Peyer's patch (tissue), 4 donors: ENCODE results near the gene KBTBD6.

Experiments used
- POLR2A ChIP-seq, 2 donors: fragments of 450-650 bp; IDR thresholded peaks; one replicate each; pipeline ENCODE4 v1.5.1; 2017; ENCODE audit warnings: antibody characterized with exemption in 2 of 2, mild to moderate bottlenecking in 2 of 2, moderate library complexity in 2 of 2
- TF ChIP-seq, protein P1 (sequence below), 6 experiments: fragments of 450-650 bp in 4 of 6; fragments of 200-600 bp in 2 of 6; sonication (generic) in 1 of 6; IDR thresholded peaks; one replicate each; pipeline ENCODE4 v1.5.1; 2017 to 2019; ENCODE audit warnings: antibody characterized with exemption in 6 of 6, mild to moderate bottlenecking in 3 of 6, moderate library complexity in 1 of 6

DNA sequence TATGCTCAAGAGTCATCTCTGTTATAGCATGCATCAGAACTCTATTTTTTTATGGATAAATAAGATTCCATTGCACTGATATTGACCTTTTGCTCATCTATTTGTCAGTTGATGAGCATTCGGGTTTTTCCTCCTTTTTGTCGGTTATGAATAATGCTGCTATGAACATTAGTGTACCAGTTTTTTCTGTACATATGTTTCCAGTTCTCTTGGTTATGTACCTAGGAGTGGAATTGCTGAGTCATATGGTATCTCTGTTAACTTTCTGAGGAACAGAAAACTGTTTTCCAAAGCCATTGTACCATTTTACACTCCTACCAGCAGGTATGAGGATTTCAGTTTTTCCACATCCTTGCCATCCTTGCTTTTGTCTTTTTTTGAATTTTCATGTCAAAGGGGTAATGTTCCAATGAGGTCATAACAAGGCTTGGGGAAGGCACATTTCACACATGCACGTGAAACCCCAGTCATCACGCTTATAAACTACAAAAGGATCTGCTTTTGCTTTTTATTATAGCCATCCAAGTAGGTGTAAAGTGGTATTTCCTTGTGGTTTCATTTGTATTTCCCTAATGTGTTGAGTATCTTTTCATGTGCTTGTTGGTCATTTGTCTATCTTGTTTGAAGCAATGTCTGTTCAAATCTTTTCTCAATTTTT lies 47.1 kb upstream of the KBTBD6 start:
- TF ChIP-seq, protein P1, sequence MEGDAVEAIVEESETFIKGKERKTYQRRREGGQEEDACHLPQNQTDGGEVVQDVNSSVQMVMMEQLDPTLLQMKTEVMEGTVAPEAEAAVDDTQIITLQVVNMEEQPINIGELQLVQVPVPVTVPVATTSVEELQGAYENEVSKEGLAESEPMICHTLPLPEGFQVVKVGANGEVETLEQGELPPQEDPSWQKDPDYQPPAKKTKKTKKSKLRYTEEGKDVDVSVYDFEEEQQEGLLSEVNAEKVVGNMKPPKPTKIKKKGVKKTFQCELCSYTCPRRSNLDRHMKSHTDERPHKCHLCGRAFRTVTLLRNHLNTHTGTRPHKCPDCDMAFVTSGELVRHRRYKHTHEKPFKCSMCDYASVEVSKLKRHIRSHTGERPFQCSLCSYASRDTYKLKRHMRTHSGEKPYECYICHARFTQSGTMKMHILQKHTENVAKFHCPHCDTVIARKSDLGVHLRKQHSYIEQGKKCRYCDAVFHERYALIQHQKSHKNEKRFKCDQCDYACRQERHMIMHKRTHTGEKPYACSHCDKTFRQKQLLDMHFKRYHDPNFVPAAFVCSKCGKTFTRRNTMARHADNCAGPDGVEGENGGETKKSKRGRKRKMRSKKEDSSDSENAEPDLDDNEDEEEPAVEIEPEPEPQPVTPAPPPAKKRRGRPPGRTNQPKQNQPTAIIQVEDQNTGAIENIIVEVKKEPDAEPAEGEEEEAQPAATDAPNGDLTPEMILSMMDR (IDR thresholded peaks at IDR 0.05), result no peak
- TF ChIP-seq POLR2A (IDR thresholded peaks at IDR 0.05), result no peak
